ENCODE measurements around the gene FSTL4.

DNA sequence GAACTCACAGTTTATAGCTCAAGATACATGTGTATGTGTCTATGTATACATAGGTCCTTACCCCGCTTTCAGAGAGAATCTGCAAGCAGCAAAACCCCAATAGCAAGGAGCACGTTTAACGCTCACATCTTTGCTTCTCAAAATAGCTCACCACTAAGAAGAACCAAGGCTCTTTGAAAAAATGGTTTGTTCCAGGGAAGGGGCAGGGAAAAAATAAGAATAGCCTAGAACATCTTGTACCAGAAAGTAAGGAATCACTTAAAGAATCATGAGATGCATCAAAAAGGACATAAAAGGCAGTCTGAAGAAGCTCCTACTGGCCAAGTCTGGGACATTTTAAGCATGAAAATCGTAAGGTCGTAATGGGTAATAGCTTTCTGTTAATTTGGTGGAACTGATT, 196.4 kb downstream of the FSTL4 start:
- TF ChIP-seq CTCF (conservative IDR thresholded peaks at IDR 0.05): no peak
- TF ChIP-seq EZH2 (IDR thresholded peaks at IDR 0.05; ENCODE audit: low read depth): no peak
